Bronchial epithelial cell (primary cell): ENCODE data around the gene ARHGEF19. TPM values are rescaled to one million over a fixed set of nuclear protein-coding genes. Genes with fewer than 3 reads are reported as not detected.
A peak's percentile ranks its signal among the peaks of the same experiment; 100 is the strongest.
"Not testable (repeated sequence)": the region's sequence is repeated elsewhere in the genome, so short reads cannot be mapped to it uniquely, and the experiment has no call there.

Source experiments
- DNase-seq: peaks from one replicate; pipeline ENCODE4 v3.0.0-alpha.2; 2010; ENCODE audit warnings: low read depth
- FAIRE-seq: peaks from 2 replicates; lab custom pipeline; 2011; peaks lifted over from hg19 to GRCh38; lab: Jason Lieb, UNC
- H3K27me3 ChIP-seq: 2 replicates; pipeline ENCODE4 v1.5.1; 2011; ENCODE audit warnings: low read length; ENCODE audit not compliant: control insufficient read depth, insufficient read depth
- H3K36me3 ChIP-seq: 2 replicates; pipeline ENCODE4 v1.5.1; 2011; ENCODE audit warnings: low read length; ENCODE audit not compliant: control insufficient read depth, insufficient read depth
- H3K4me3 ChIP-seq: 2 replicates; pipeline ENCODE4 v1.5.1; 2011; ENCODE audit warnings: mild to moderate bottlenecking, low read depth, low read length, control low read depth
- CTCF ChIP-seq: IDR thresholded peaks from 2 replicates; pipeline ENCODE4 v1.5.1; 2011; ENCODE audit warnings: mild to moderate bottlenecking, moderate library complexity, low read length, control low read depth, inconsistent platforms; ENCODE audit not compliant: insufficient read depth, severe bottlenecking
- total RNA-seq: library from RNA; depleted of rRNA; stranded (reverse); fragments of >200 nt; gene quantifications from 2 replicates; pipeline ENCODE4 v1.2.1, GENCODE V29; 2014

Gene ARHGEF19
- 3.2 and 6.1 TPM in 2 replicates for total RNA-seq

GRCh38 chr1:16212251-16212961 is at the start of gene ARHGEF19:
TSS of gene ARHGEF19 (minus strand) at chr1:16212652. CDS start at chr1:16209054, 3,598 bp downstream.
- no peak for TF ChIP-seq CTCF
- no peaks in the 10 kb centered on the region for H3K36me3 ChIP-seq
- FAIRE-seq = no peak
- peak; percentile 41 for DNase-seq
- no peaks in the 10 kb centered on the region for H3K27me3 ChIP-seq
- peak within 1 kb of the TSS; percentile 34 for H3K4me3 ChIP-seq

GRCh38 chr1:16262067-16262466 is 49.6 kb upstream of the ARHGEF19 start:
- DNase-seq (no peak), FAIRE-seq (no peak)
- Histone ChIP-seq H3K27me3 (no peaks in the 10 kb centered on the region), H3K36me3 (no peaks in the 10 kb centered on the region), H3K4me3 (no peak overlapping the region)
- TF ChIP-seq CTCF = no peak

GRCh38 chr1:16260814-16261213 is 48.4 kb upstream of the ARHGEF19 start:
- DNase-seq (peak; percentile 22), FAIRE-seq (no peak)
- peaks cover 6% of the 10 kb centered on the region for H3K36me3 ChIP-seq
- no peak overlapping the region for H3K4me3 ChIP-seq
- TF ChIP-seq CTCF = no peak
- no peaks in the 10 kb centered on the region for H3K27me3 ChIP-seq

- TF ChIP-seq CTCF = no peak
- Histone ChIP-seq H3K4me3 (no peak overlapping the region), H3K27me3 (no peaks in the 10 kb centered on the region), H3K36me3 (peaks cover 9% of the 10 kb centered on the region)
- DNase-seq (peak; percentile 22), FAIRE-seq (no peak)
Measured at GRCh38 chr1:16258591-16259135, 46.2 kb upstream of the ARHGEF19 start.

GRCh38 chr1:16257968-16258367 is 45.5 kb upstream of the ARHGEF19 start:
- Histone ChIP-seq H3K36me3 (peaks cover 11% of the 10 kb centered on the region), H3K27me3 (no peaks in the 10 kb centered on the region), H3K4me3 (no peak overlapping the region)
- no peak for FAIRE-seq
- TF ChIP-seq CTCF = no peak
- DNase-seq = no peak

GRCh38 chr1:16257556-16257955 is 45.1 kb upstream of the ARHGEF19 start:
- not testable (repeated sequence) for FAIRE-seq, DNase-seq, H3K27me3 ChIP-seq, H3K4me3 ChIP-seq
- H3K36me3 ChIP-seq = peaks cover 11% of the 10 kb centered on the region
